Activated CD4-positive, alpha-beta T cell treated with anti-CD3 and anti-CD28 coated beads, Interleukin-2, amount 50 U/mL, for 4 hours (primary cell): Measurements from ENCODE around the gene GRAMD1A.
A peak's percentile ranks its signal among the peaks of the same experiment; 100 is the strongest.

Experiments
- DNase-seq, 2 experiments: peaks; one replicate each; pipeline ENCODE4 v3.0.0-alpha.2; 2020

GRAMD1A gene

DNA sequence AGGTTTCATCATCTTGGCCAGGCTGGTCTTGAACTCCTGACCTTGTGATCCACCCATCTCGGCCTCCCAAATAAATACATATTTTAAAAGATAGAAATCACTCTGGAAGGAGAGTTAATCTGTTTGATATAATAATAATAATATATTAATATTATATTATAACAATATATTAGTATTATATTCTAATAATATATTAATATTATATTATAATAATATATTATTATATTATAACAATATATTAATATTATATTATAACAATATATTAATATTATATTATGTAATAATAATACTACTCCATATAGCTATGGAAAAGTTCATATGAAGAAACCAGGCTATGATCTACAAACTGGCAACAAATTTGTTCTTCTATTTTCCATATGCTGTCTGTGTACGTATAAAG is 58.2 kb downstream of the GRAMD1A start:
- no peak for DNase-seq

GRCh38 chr19:35059006-35059798 is 59.1 kb downstream of the GRAMD1A start:
- DNase-seq, result no peak

GRCh38 chr19:35059799-35060091 is 59.6 kb downstream of the GRAMD1A start:
- no peak for DNase-seq

GRCh38 chr19:35060160-35060855 is 60.2 kb downstream of the GRAMD1A start:
- DNase-seq, result no peak

DNA sequence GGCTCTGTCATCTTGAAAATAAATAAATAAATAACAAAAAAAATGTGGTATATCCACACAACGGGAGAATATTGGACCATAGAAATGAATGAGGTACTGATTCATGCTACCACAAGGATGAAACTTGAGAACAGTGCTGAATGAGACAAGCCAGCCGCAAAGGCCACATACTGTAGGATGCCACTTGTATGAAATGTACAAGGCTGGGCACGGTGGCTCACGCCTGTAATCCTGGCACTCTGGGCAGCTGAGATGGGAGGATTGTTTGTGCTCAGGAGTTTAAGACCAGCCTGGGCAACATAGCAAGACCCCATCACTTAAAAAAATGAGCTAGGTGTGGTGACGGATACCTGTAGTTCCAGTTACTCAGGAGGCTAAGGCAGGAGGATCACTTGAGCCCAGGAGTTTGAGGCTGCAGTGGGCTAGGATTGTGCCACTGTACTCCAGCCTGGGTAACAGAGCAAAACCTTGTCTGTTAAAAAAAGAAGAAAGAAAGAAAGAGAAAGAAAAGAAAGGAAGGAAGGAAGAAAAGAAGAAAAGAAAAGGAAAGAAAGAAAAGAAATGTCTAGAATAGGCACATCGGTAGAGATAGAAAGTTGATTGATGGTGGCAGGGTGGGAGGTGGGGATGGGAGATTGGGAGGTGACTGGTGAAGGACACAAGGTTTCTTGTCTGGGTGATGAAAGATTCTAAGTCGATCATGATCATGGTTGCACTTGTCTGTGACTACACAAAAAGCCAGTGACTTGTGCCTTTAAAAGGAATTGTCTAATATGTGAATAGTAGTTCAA is 61.7 kb downstream of the GRAMD1A start:
- DNase-seq, result no peak

GRCh38 chr19:35062942-35063341 is 62.8 kb downstream of the GRAMD1A start:
- DNase-seq, result no peak

GRCh38 chr19:35063940-35064818 is 64.1 kb downstream of the GRAMD1A start:
- no peak for DNase-seq

DNA sequence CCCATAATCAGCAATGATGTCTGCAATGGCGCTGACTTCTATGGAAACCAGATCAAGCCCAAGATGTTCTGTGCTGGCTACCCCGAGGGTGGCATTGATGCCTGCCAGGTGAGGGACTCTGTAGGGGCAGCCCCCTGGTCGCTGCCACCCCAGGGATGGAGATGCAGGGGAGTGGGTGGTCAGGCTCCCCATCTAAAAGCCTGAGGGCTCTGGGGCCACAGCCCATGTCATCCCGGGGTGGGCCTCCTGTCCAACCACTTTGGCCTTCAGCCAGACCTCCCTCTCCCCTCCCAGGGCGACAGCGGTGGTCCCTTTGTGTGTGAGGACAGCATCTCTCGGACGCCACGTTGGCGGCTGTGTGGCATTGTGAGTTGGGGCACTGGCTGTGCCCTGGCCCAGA is 65.5 kb downstream of the GRAMD1A start:
- no peak for DNase-seq

DNA sequence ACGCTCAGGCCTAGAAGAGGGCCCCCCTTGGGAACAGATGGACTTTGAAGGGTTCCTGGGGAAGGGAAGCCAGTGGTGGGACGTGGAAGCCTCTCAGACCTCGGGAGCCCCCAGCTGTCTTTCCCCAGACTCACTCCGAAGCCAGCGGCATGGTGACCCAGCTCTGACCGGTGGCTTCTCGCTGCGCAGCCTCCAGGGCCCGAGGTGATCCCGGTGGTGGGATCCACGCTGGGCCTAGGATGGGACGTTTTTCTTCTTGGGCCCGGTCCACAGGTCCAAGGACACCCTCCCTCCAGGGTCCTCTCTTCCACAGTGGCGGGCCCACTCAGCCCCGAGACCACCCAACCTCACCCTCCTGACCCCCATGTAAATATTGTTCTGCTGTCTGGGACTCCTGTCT is 66.0 kb downstream of the GRAMD1A start:
- no peak for DNase-seq

DNA sequence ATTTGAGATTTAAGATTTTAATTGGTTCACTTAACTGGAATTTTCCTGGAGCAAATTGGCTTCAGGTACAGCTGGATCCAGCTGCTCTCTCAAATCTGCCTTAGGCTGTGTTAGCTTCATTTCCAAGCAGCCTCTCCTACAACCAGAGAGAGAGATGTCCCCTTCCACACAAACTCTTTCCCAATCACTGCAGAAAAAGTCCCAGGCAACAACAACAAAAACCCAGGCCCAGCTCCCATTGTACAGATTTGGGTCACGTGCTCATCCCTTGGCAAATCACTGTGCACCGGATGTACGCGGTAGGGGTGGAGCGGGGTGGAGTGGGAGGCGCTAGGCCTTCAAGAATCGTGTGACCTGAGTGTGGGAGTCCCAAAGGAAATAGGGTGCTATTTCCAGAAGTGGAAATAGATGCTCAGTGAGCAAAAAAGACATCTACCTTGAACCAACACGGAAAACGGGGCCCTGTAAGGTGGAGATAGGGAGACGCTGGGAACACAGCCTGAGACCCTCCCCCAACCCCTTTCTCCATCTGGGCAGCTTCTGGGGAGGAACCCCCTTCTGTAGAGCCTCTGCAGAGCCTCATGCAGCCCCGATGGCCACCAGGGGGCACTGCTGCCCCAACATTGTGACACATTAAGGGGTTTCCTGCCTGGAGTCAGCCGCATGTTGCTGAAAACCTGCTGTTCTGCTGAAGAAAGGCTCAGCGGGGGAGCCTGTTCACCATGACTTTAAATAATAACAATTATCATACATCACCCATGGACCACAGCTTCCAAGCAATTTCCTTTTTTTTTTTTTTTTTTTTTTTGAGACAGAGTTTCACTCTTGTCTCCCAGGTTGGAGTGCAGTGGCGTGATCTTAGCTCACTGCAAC is 66.8 kb downstream of the GRAMD1A start:
- peak; percentile 88 to 90 for DNase-seq

DNA sequence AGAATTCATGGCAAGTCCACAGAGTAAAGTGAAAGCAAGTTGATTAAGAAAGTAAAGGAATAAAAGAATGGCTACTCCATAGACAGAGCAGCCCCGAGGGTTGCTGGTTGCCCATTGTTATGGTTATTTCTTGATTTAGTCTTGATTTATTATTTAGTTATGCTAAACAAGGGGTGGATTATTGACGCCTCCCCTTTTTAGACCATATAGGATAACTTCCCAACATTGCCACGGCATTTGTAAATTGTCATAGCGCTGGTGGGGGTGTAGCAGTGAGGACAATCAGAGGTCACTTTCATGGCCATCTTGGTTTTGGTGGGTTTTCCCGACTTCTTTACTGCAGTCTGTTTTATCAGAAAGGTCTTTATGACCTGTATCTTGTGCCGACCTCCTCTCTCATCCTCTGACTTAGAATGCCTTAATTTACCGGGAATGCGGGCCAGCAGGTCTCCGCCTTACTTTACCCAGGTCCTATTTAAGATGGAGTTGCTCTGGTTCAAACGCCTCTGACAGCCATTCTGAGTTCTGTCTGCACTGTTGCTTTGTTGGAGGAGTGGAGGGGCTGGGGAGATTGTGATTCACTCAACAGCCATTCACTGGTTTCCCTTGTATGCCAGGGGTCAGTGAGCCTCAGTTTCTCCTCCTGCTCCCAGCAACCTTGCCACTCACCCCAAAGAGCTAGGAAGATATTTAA is 69.0 kb downstream of the GRAMD1A start:
- no peak for DNase-seq

GRCh38 chr19:35069696-35070095 is 69.6 kb downstream of the GRAMD1A start:
- no peak for DNase-seq

- DNase-seq, result no peak
Measured at GRCh38 chr19:35070471-35070870, 70.3 kb downstream of the GRAMD1A start.

- no peak for DNase-seq
Measured at GRCh38 chr19:35073516-35073915, 73.4 kb downstream of the GRAMD1A start.

- DNase-seq, result no peak
Measured at GRCh38 chr19:35073941-35074340, 73.8 kb downstream of the GRAMD1A start.

- no peak for DNase-seq
Measured at GRCh38 chr19:35074426-35075201, 74.5 kb downstream of the GRAMD1A start.

GRCh38 chr19:35075202-35076025 is 75.3 kb downstream of the GRAMD1A start:
- no peak for DNase-seq

GRCh38 chr19:35076026-35076370 is 75.9 kb downstream of the GRAMD1A start:
- DNase-seq, result no peak
